Breast epithelium (tissue), 3 donors: ENCODE data around the gene NCOA1.

Experiments used
- CTCF ChIP-seq, 3 donors: fragments of 450-650 bp; IDR thresholded peaks; one replicate each; pipeline ENCODE4 v1.5.1; 2016 to 2017; ENCODE audit warnings: antibody characterized with exemption in 3 of 3, mild to moderate bottlenecking in 3 of 3, moderate library complexity in 3 of 3
- POLR2AphosphoS5 ChIP-seq, 3 donors: sonication (generic); formaldehyde crosslinking; IDR thresholded peaks; one replicate each; pipeline ENCODE4 v1.6.1; 2017; ENCODE audit warnings: antibody characterized with exemption in 3 of 3

- no peak for TF ChIP-seq CTCF (IDR thresholded peaks at IDR 0.05)
- no peak for TF ChIP-seq POLR2AphosphoS5 (IDR thresholded peaks at IDR 0.05)
Observed at GRCh38 chr2:24558781-24559472, 67.9 kb downstream of the NCOA1 start.
